Testis (tissue), 2 donors: Measurements from ENCODE around the gene PITPNM1.

Experiments used
- CTCF ChIP-seq, 3 experiments: fragments of 450-650 bp in 2 of 3; fragments of 200-600 bp in 1 of 3; sonication (generic) in 1 of 3; IDR thresholded peaks; one replicate each; pipeline ENCODE4 v1.5.1; 2016 to 2019; ENCODE audit warnings: antibody characterized with exemption in 3 of 3, mild to moderate bottlenecking in 2 of 3, moderate library complexity in 1 of 3
- POLR2A ChIP-seq: fragments of 450-650 bp; IDR thresholded peaks from one replicate; pipeline ENCODE4 v1.6.1; 2017; ENCODE audit warnings: antibody characterized with exemption, mild to moderate bottlenecking, moderate library complexity

GRCh38 chr11:67458266-67458665 lies 46.9 kb downstream of the PITPNM1 start:
- TF ChIP-seq CTCF (IDR thresholded peaks at IDR 0.05) (no peak), POLR2A (no peak)
